Heart left ventricle (tissue), 16 donors: ENCODE data around the gene CNOT4. TPM values are rescaled to one million over a fixed set of nuclear protein-coding genes. Genes with fewer than 3 reads are reported as not detected.
A peak's percentile ranks its signal among the peaks of the same experiment; 100 is the strongest.

Experiments used
- ATAC-seq, 4 donors: fragments of 200-7000 bp; cut with Tn5 transposase; one replicate each; pipeline ENCODE4 v1.9.1; 2020 to 2022; ENCODE audit warnings: moderate library complexity in 4 of 4, mild to moderate bottlenecking in 3 of 4, moderate number of reproducible peaks in 1 of 4
- DNase-seq, 5 donors: peaks; one replicate each; pipeline ENCODE4 v3.0.0-alpha.2; 2020
- H3K27ac ChIP-seq, 12 donors: fragments of 200-600 bp; sonication (generic) in 4 of 12; one replicate each; pipeline versions ENCODE4 v1.5.0 to v1.8.0; 2016 to 2022; ENCODE audit warnings: mild to moderate bottlenecking in 2 of 12
- H3K27me3 ChIP-seq, 9 donors: fragments of 200-600 bp; sonication (generic) in 2 of 9; one replicate each; pipeline versions ENCODE4 v1.5.1 to v1.8.0; 2016 to 2022; ENCODE audit warnings: mild to moderate bottlenecking in 3 of 9
- H3K36me3 ChIP-seq, 9 donors: fragments of 200-600 bp; sonication (generic) in 2 of 9; one replicate each; pipeline versions ENCODE4 v1.5.0 to v1.8.0; 2018 to 2022; ENCODE audit warnings: mild to moderate bottlenecking in 2 of 9
- H3K4me1 ChIP-seq, 12 donors: fragments of 200-600 bp; sonication (generic) in 4 of 12; one replicate each; pipeline versions ENCODE4 v1.5.0 to v1.8.0; 2016 to 2022; ENCODE audit warnings: mild to moderate bottlenecking in 3 of 12
- H3K4me3 ChIP-seq, 12 donors: fragments of 200-600 bp; sonication (generic) in 4 of 12; one replicate each; pipeline versions ENCODE4 v1.5.0 to v1.8.0; 2017 to 2022; ENCODE audit warnings: mild to moderate bottlenecking in 9 of 12, moderate library complexity in 4 of 12
- H3K9me3 ChIP-seq, 12 donors: fragments of 200-600 bp; sonication (generic) in 4 of 12; one replicate each; pipeline versions ENCODE4 v1.5.0 to v1.8.0; 2016 to 2022; ENCODE audit warnings: mild to moderate bottlenecking in 1 of 12
- CTCF ChIP-seq, 12 donors: fragments of 200-600 bp; sonication (generic) in 4 of 12; IDR thresholded peaks; one replicate each; pipeline versions ENCODE4 v1.5.0 to v1.8.0; 2018 to 2022; ENCODE audit warnings: antibody characterized with exemption in 12 of 12, mild to moderate bottlenecking in 5 of 12
- POLR2A ChIP-seq, 2 donors: fragments of 450-650 bp; IDR thresholded peaks; one replicate each; pipeline ENCODE4 v1.6.1; 2017; ENCODE audit warnings: antibody characterized with exemption in 2 of 2, mild to moderate bottlenecking in 2 of 2, moderate library complexity in 2 of 2
- WGBS, 4 donors: extraction: QIAGEN DNeasy Blood & Tissue Kit in 2 of 4; methylation state at CpG; one replicate each; pipeline versions ENCODE4 v1.1.5 to v1.1.7; 2013 to 2018; 5-methylcytosine and 5-hydroxymethylcytosine counted together
- intact Hi-C, 10 donors: fragments of 100-400 bp; cut with DNase I; formaldehyde crosslinking; loops; one replicate each; pipeline versions ENCODE4 v1.11.1 to v1.14.2; 2022
- polyA plus RNA-seq, 2 donors: library from polyadenylated mRNA; stranded (reverse); fragments of 200-250 nt; gene quantifications; one replicate each; pipeline ENCODE4 v1.2.3, GENCODE V29; 2013
- total RNA-seq, 9 donors: library from RNA; depleted of rRNA in 2 of 9; stranded (reverse); fragments of >200 nt in 2 of 9; fragmentation: NEBNext Ultra II Directional in 3 of 9; extraction: Animal tissue kit (Norgen Biotek cat#: 25700) in 3 of 9; gene quantifications; one replicate each; pipeline versions ENCODE4 v1.1.0 to v1.2.4, GENCODE V29; 2016 to 2023
- donor health status: ischemic (EF 13 %, LVEDD 7.1; RV severe dilation, severe dysfunction).
- donor health status: healthy with polysubstance abuse.
- donor health status: DM: no; HTN: yes; CAD: no.
- donor health status: DM: no; HTN: no; CAD: no.
- donor health status: ischemic (EF 25% LVEDD 6.9; RV normal size, moderate dysfunction).
- donor health status: ischemic (EF 25% LVEDD 5.7; RV mildly dilated, moderate dysfunction).
- donor health status: healthy.
- donor health status: DM: yes; HTN: yes; CAD: no.
- donor health status: ischemic (EF 35%, LVEDD 5.7; RV mildly dilated, moderate dysfunction).
- donor health status: nonischemic (EF 11% LVEDD 7.7; RV severe dilation, severe dysfunction).
- donor health status: DM: yes; HTN: yes; CAD: no.
- donor health status: PGD.
- donor health status: ischemic (EF 29% LVEDD 5.4; RV normal size, mild dysfunction).
- donor health status: nonischemic (EF 23%, LVEDD 6.1; RV moderate dilation, normal function).

CNOT4 gene
- total and polyA plus RNA-seq, 11 donors: 7.9 to 29.2 (median 23.7) TPM

GRCh38 chr7:135388616-135389015 is 121.3 kb downstream of the CNOT4 start:
- no peak for TF ChIP-seq CTCF (IDR thresholded peaks at IDR 0.05)
- no peak for TF ChIP-seq POLR2A (IDR thresholded peaks at IDR 0.05)
- H3K9me3 ChIP-seq: no peaks in the 10 kb centered on the region
- H3K4me3 ChIP-seq: no peak overlapping the region
- 93 to 96% (median 95%) methylated on average over 3 of the region's 3 CpGs for WGBS, 4 donors
- ATAC-seq (no peak), DNase-seq (no peak)
- no peak overlapping the region for H3K27ac ChIP-seq
- no peaks in the 10 kb centered on the region for H3K27me3 ChIP-seq
- peaks cover 0 to 30% (median 15%) of the 10 kb centered on the region in 9 donors for H3K36me3 ChIP-seq
- peaks cover 0 to 28% (median 12%) of the 10 kb centered on the region in 12 donors for H3K4me1 ChIP-seq
- intact Hi-C loops: loop anchor here in 1 of 10 donors (2.0 kb wide), 1 partner anchor 18 kb away; no protein-coding TSS in a partner anchor

- Histone ChIP-seq H3K9me3 (no peaks in the 10 kb centered on the region), H3K27ac (no peak overlapping the region), H3K27me3 (no peaks in the 10 kb centered on the region), H3K4me3 (no peak overlapping the region), H3K36me3 (peaks cover 0 to 20% (median 0%) of the 10 kb centered on the region in 9 donors), H3K4me1 (peaks cover 0 to 33% (median 12%) of the 10 kb centered on the region in 12 donors)
- TF ChIP-seq POLR2A (IDR thresholded peaks at IDR 0.05) (no peak), CTCF (IDR thresholded peaks at IDR 0.05) (no peak)
- intact Hi-C loops: no loop called here
- DNase-seq: no peak
- 86 to 93% (median 90%) methylated on average over 2 of the region's 2 CpGs for WGBS, 4 donors
- ATAC-seq: no peak
These were observed 123.1 kb downstream of the CNOT4 start for GRCh38 chr7:135386776-135387175.

GRCh38 chr7:135386181-135386580 is 123.7 kb downstream of the CNOT4 start:
- intact Hi-C loops: no loop called here
- DNase-seq: no peak
- TF ChIP-seq POLR2A (IDR thresholded peaks at IDR 0.05): no peak
- no peak for TF ChIP-seq CTCF (IDR thresholded peaks at IDR 0.05)
- H3K4me3 ChIP-seq: no peak overlapping the region
- no peak overlapping the region for H3K27ac ChIP-seq
- H3K27me3 ChIP-seq: no peaks in the 10 kb centered on the region
- H3K4me1 ChIP-seq: peaks cover 0 to 33% (median 12%) of the 10 kb centered on the region in 12 donors
- no peak for ATAC-seq
- H3K36me3 ChIP-seq: peaks cover 0 to 22% (median 0%) of the 10 kb centered on the region in 9 donors
- no peaks in the 10 kb centered on the region for H3K9me3 ChIP-seq

- DNase-seq (peak in 2 of 5 donors; percentile 35 to 48), ATAC-seq (peak in 1 of 4 donors; percentile 49)
- Histone ChIP-seq H3K9me3 (no peaks in the 10 kb centered on the region), H3K27me3 (no peaks in the 10 kb centered on the region), H3K4me3 (no peak overlapping the region), H3K27ac (no peak overlapping the region), H3K36me3 (peaks cover 0 to 18% (median 0%) of the 10 kb centered on the region in 9 donors), H3K4me1 (peaks cover 0 to 26% (median 7%) of the 10 kb centered on the region in 12 donors)
- TF ChIP-seq POLR2A (IDR thresholded peaks at IDR 0.05) (no peak), CTCF (IDR thresholded peaks at IDR 0.05) (no peak)
- intact Hi-C loops: no loop called here
- 37 to 43% (median 38%) methylated on average over 3 of the region's 3 CpGs for WGBS, 4 donors
These were observed 124.7 kb downstream of the CNOT4 start for GRCh38 chr7:135385209-135385608.
